ENCODE results near the gene LGI4. TPM values are rescaled to one million over a fixed set of nuclear protein-coding genes. Genes with fewer than 3 reads are reported as not detected.

Gene LGI4
- total RNA-seq, 1 experiment from 2014 or later: 0.32 TPM

- no peaks in the 10 kb centered on the region for H3K79me2 ChIP-seq (ENCODE audit: insufficient read depth, low read length)
- no peaks in the 10 kb centered on the region for H3K36me3 ChIP-seq (ENCODE audit: control insufficient read depth in 1 of 2, insufficient read depth in 2 of 2, low read length in 2 of 2)
- CTCF ChIA-PET: interaction anchor here (1.0 kb wide), 1 partner anchor 9 kb away, joined by 3 read pairs; no protein-coding TSS in a partner anchor
- POLR2A ChIA-PET: no interaction called here
- no peaks in the 10 kb centered on the region for H3K9me3 ChIP-seq (ENCODE audit: control insufficient read depth in 1 of 2, insufficient read depth in 1 of 2, low read depth in 1 of 2, low read length in 2 of 2)
- TF ChIP-seq REST (IDR thresholded peaks at IDR 0.05; ENCODE audit: low read depth): no peak
- no peaks in the 10 kb centered on the region for H3K27me3 ChIP-seq (ENCODE audit: insufficient read depth, low read length)
- no peak for ATAC-seq
- intact Hi-C loops (cut with micrococcal nuclease): no loop called here
- no peak overlapping the region for H3K27ac ChIP-seq (ENCODE audit: low read depth, low read length)
- no TSS peak for BruUV-seq (replicated peaks)
- RAD21 ChIA-PET (ENCODE audit: low non-redundant PET in 1 of 2, low total read pairs in 2 of 2, uncharacterized antibody in 2 of 2, unreplicated experiment in 2 of 2): no interaction called here
- H3K9ac ChIP-seq (ENCODE audit: low read length): no peak overlapping the region
- H2AFZ ChIP-seq (ENCODE audit: low read depth, low read length, poor library complexity, severe bottlenecking): no peak overlapping the region
- H4K20me1 ChIP-seq (ENCODE audit: insufficient read depth): no peaks in the 10 kb centered on the region
- no peaks in the 10 kb centered on the region for H3K9me2 ChIP-seq (ENCODE audit: insufficient read depth)
- H3K4me1 ChIP-seq (ENCODE audit: control insufficient read depth in 1 of 2, insufficient read depth in 2 of 2, low read length in 2 of 2): peaks cover 0 to 17% of the 10 kb centered on the region in 2 experiments; a peak in 2 of 4 replicates
- no peak for DNase-seq (ENCODE audit: low read depth, low spot score)
- H3K4me2 ChIP-seq (ENCODE audit: low read length): no peak overlapping the region
- H3K4me3 ChIP-seq (replicated peaks in 1 of 2; ENCODE audit: low read depth in 1 of 2, low read length in 2 of 2): no peak overlapping the region
These were observed 45.3 kb downstream of the LGI4 start for GRCh38 chr19:35089554-35089953.

DNA sequence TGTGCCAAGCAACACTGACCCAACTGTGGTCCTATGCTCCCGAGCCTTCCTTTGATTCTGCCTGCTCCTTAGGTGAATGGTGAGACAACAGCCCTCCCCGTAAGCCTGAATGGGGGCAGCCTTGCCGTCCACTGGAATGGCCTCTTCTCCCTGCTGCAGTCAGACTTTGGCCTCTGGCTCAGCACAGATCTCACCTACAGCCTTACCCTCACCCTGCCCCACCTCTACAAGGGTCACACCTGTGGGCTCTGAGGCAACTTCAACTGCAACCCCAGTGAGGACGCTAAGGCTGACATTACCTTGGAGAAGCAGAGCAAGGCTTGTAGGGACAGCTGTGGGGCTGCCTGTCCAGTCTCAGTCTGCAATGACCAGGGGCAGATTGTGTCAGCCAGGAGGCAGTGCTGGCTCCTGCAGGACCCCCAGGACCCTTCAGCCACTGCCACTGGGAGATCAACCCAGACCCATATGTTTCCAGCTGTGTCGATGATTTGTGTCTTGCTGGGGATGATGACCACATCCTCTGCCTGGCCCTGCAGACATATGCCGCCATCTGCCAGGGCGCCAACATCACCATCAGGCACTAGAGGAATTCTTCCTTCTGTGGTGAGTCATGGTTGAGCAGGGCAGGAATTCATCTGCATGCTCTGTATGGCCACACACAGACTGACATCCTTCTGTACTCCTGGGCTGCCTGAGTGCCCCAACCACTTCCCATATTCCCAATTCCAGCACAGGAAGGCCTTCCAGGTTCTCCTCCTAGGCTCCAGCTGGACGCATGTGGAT is 46.5 kb downstream of the LGI4 start:
- Histone ChIP-seq H3K4me2 (ENCODE audit: low read length) (no peak overlapping the region), H2AFZ (ENCODE audit: low read depth, low read length, poor library complexity, severe bottlenecking) (no peak overlapping the region), H4K20me1 (ENCODE audit: insufficient read depth) (no peaks in the 10 kb centered on the region), H3K27ac (ENCODE audit: low read depth, low read length) (no peak overlapping the region), H3K79me2 (ENCODE audit: insufficient read depth, low read length) (no peaks in the 10 kb centered on the region), H3K4me3 (replicated peaks in 1 of 2; ENCODE audit: low read depth in 1 of 2, low read length in 2 of 2) (no peak overlapping the region), H3K27me3 (ENCODE audit: insufficient read depth, low read length) (no peaks in the 10 kb centered on the region), H3K36me3 (ENCODE audit: control insufficient read depth in 1 of 2, insufficient read depth in 2 of 2, low read length in 2 of 2) (no peaks in the 10 kb centered on the region), H3K9me2 (ENCODE audit: insufficient read depth) (no peaks in the 10 kb centered on the region), H3K9ac (ENCODE audit: low read length) (no peak overlapping the region), H3K4me1 (ENCODE audit: control insufficient read depth in 1 of 2, insufficient read depth in 2 of 2, low read length in 2 of 2) (peaks cover 0 to 17% of the 10 kb centered on the region in 2 experiments; a peak in 2 of 4 replicates), H3K9me3 (ENCODE audit: control insufficient read depth in 1 of 2, insufficient read depth in 1 of 2, low read depth in 1 of 2, low read length in 2 of 2) (no peaks in the 10 kb centered on the region)
- RAD21 ChIA-PET (ENCODE audit: low non-redundant PET in 1 of 2, low total read pairs in 2 of 2, uncharacterized antibody in 2 of 2, unreplicated experiment in 2 of 2): no interaction called here
- DNase-seq (ENCODE audit: low read depth, low spot score): no peak
- POLR2A ChIA-PET: no interaction called here
- CTCF ChIA-PET: no interaction called here
- ATAC-seq: no peak; the same call in 1 of the 2 replicates
- intact Hi-C loops (cut with micrococcal nuclease): no loop called here
- BruUV-seq (replicated peaks): no TSS peak
- no peak for TF ChIP-seq REST (IDR thresholded peaks at IDR 0.05; ENCODE audit: low read depth)
- no peak for TF ChIP-seq YY1 (IDR thresholded peaks at IDR 0.05; ENCODE audit: extremely low read depth, insufficient replicate concordance, low read depth, low read length)
- TF ChIP-seq ELF1 (IDR thresholded peaks at IDR 0.05; ENCODE audit: borderline replicate concordance, low read depth): no peak
- TF ChIP-seq SIN3A (IDR thresholded peaks at IDR 0.05; ENCODE audit: low read depth): no peak
- TF ChIP-seq EGR1 (IDR thresholded peaks at IDR 0.05; ENCODE audit: low read depth): no peak
- TF ChIP-seq, protein P1, sequence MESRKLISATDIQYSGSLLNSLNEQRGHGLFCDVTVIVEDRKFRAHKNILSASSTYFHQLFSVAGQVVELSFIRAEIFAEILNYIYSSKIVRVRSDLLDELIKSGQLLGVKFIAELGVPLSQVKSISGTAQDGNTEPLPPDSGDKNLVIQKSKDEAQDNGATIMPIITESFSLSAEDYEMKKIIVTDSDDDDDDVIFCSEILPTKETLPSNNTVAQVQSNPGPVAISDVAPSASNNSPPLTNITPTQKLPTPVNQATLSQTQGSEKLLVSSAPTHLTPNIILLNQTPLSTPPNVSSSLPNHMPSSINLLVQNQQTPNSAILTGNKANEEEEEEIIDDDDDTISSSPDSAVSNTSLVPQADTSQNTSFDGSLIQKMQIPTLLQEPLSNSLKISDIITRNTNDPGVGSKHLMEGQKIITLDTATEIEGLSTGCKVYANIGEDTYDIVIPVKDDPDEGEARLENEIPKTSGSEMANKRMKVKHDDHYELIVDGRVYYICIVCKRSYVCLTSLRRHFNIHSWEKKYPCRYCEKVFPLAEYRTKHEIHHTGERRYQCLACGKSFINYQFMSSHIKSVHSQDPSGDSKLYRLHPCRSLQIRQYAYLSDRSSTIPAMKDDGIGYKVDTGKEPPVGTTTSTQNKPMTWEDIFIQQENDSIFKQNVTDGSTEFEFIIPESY (IDR thresholded peaks at IDR 0.05; ENCODE audit: extremely low read depth, insufficient replicate concordance, low read length): no peak
- TF ChIP-seq ZNF274 (IDR thresholded peaks at IDR 0.05; ENCODE audit: low read depth, low read length): no peak
- TF ChIP-seq CBX3 (IDR thresholded peaks at IDR 0.05; ENCODE audit: low read depth): no peak
